ENCODE measurements around the gene JAZF1.

DNA sequence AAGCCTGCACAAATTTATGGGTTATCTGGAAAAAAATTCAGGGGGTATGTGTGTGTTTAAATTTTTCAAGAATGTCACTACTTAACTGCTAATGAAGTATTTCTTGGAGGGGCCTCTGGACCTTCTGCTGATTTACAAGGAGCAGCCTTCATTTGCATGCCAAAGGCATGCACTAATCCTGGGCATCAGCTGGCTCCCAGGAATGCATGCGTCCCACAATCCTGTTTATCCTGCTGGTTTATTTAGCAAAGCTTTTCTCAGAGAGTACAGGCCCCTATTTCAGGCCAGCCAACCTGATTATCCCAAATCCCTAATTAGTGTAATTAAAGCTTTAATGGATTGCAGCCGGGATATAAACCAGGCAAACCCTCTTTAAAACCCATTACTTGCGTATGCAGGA is 270.3 kb downstream of the JAZF1 start:
- TF ChIP-seq POLR2A (IDR thresholded peaks at IDR 0.05) (no peak), POLR2AphosphoS5 (IDR thresholded peaks at IDR 0.05) (no peak)
- TF ChIP-seq, protein P1, sequence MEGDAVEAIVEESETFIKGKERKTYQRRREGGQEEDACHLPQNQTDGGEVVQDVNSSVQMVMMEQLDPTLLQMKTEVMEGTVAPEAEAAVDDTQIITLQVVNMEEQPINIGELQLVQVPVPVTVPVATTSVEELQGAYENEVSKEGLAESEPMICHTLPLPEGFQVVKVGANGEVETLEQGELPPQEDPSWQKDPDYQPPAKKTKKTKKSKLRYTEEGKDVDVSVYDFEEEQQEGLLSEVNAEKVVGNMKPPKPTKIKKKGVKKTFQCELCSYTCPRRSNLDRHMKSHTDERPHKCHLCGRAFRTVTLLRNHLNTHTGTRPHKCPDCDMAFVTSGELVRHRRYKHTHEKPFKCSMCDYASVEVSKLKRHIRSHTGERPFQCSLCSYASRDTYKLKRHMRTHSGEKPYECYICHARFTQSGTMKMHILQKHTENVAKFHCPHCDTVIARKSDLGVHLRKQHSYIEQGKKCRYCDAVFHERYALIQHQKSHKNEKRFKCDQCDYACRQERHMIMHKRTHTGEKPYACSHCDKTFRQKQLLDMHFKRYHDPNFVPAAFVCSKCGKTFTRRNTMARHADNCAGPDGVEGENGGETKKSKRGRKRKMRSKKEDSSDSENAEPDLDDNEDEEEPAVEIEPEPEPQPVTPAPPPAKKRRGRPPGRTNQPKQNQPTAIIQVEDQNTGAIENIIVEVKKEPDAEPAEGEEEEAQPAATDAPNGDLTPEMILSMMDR (IDR thresholded peaks at IDR 0.05): no peak

Measured in prostate gland (tissue), 2 donors.